VCaP (cell line): Measurements from ENCODE around the gene SHQ1.

ENCODE experiments used
- H3K27ac ChIP-seq: fragments of 450-650 bp; 2 replicates; pipeline ENCODE4 v1.5.1; 2017
- CTCF ChIP-seq: fragments of 450-650 bp; conservative IDR thresholded peaks from 2 replicates; pipeline ENCODE4 v1.5.1; 2017; ENCODE audit warnings: mild to moderate bottlenecking, moderate library complexity

Gene SHQ1

GRCh38 chr3:72891053-72891855, 43.0 kb upstream of the SHQ1 start:
- no peak for TF ChIP-seq CTCF
- no peak overlapping the region for H3K27ac ChIP-seq

- H3K27ac ChIP-seq: no peak overlapping the region
Observed at GRCh38 chr3:72890166-72890925, 42.1 kb upstream of the SHQ1 start.

GRCh38 chr3:72889310-72890165, 41.3 kb upstream of the SHQ1 start:
- no peak overlapping the region for H3K27ac ChIP-seq

More at GRCh38 chr3:72890166-72890925, 42.1 kb upstream of the SHQ1 start:
- no peak for TF ChIP-seq CTCF

GRCh38 chr3:72888546-72889309, 40.5 kb upstream of the SHQ1 start:
- H3K27ac ChIP-seq: peak overlapping the region; percentile 35; the same call in 1 of the 2 replicates
- peak; percentile 23; the same call in 1 of the 2 replicates for TF ChIP-seq CTCF

More at GRCh38 chr3:72889310-72890165, 41.3 kb upstream of the SHQ1 start:
- no peak for TF ChIP-seq CTCF

- peak; percentile 64 for TF ChIP-seq CTCF
- H3K27ac ChIP-seq: peak within 1 kb of the TSS; percentile 35; the same call in 1 of the 2 replicates
Observed at GRCh38 chr3:72887705-72888545, 39.7 kb upstream of the SHQ1 start, which contains the start of gene GXYLT2. TSS of gene GXYLT2 (plus strand) at chr3:72888046. CDS start at chr3:72888234, 188 bp downstream.

GRCh38 chr3:72887343-72887704, 39.1 kb upstream of the SHQ1 start:
- no peak overlapping the region for H3K27ac ChIP-seq
- no peak for TF ChIP-seq CTCF
